Vagina (tissue), 2 donors: ENCODE data around the gene SLC12A3.

ENCODE experiments used
- CTCF ChIP-seq, 3 experiments: fragments of 450-650 bp in 2 of 3; fragments of 200-600 bp in 1 of 3; sonication (generic) in 1 of 3; IDR thresholded peaks; one replicate each; pipeline ENCODE4 v1.5.1; 2017 to 2019; ENCODE audit warnings: antibody characterized with exemption in 3 of 3, mild to moderate bottlenecking in 2 of 3, moderate library complexity in 2 of 3
- POLR2A ChIP-seq, 2 donors: fragments of 450-650 bp; IDR thresholded peaks; one replicate each; pipeline ENCODE4 v1.6.1; 2017; ENCODE audit warnings: antibody characterized with exemption in 2 of 2, mild to moderate bottlenecking in 2 of 2, moderate library complexity in 2 of 2
- POLR2AphosphoS5 ChIP-seq, 2 donors: sonication (generic); formaldehyde crosslinking; IDR thresholded peaks; one replicate each; pipeline ENCODE4 v1.9.0; 2017; ENCODE audit warnings: antibody characterized with exemption in 2 of 2, mild to moderate bottlenecking in 2 of 2, low read depth in 1 of 2; ENCODE audit not compliant: insufficient read depth in 1 of 2

GRCh38 chr16:56919099-56919800 lies 54.2 kb downstream of the SLC12A3 start:
- TF ChIP-seq POLR2A (IDR thresholded peaks at IDR 0.05), result no peak
- peak in 1 of 2 donors; percentile 64 for TF ChIP-seq POLR2AphosphoS5 (IDR thresholded peaks at IDR 0.05; ENCODE audit: insufficient read depth in 1 of 2, low read depth in 1 of 2)
- TF ChIP-seq CTCF (IDR thresholded peaks at IDR 0.05), result no peak
